Activated CD4-positive, CD25-positive, alpha-beta regulatory T cell treated with anti-CD3 and anti-CD28 coated beads, Interleukin-2, amount 50 U/mL, for 24 hours (primary cell): ENCODE data around the gene TSEN54.
A peak's percentile ranks its signal among the peaks of the same experiment; 100 is the strongest.

Experiments used
- ATAC-seq, 2 donors: fragments of 150-1000 bp; cut with Tn5 transposase; one replicate each; pipeline ENCODE4 v1.10.0; 2021; ENCODE audit warnings: mild to moderate bottlenecking in 1 of 2, moderate library complexity in 1 of 2

Gene TSEN54

DNA sequence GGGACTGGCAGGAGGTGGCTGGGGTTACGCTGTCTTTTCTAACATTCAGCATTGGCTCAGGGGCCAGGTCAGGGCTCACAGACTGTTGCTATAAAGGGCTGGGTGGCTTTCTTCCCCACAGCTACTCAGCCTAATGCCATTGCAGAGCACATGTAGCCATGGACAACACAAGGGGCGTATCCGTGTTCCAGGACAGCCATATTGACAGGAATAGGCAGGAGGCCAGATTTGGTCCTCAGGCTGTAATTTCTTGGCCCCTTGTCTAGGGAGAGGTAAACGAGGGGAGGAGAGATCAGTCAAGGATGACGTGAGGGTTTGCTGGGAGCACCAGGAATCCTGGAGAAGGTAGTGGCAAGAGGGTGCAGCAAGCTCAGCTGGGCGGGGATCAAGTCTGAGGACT, 50.1 kb downstream of the TSEN54 start:
- no peak for ATAC-seq

- no peak for ATAC-seq
These were observed 50.5 kb downstream of the TSEN54 start for GRCh38 chr17:75566834-75567233.

DNA sequence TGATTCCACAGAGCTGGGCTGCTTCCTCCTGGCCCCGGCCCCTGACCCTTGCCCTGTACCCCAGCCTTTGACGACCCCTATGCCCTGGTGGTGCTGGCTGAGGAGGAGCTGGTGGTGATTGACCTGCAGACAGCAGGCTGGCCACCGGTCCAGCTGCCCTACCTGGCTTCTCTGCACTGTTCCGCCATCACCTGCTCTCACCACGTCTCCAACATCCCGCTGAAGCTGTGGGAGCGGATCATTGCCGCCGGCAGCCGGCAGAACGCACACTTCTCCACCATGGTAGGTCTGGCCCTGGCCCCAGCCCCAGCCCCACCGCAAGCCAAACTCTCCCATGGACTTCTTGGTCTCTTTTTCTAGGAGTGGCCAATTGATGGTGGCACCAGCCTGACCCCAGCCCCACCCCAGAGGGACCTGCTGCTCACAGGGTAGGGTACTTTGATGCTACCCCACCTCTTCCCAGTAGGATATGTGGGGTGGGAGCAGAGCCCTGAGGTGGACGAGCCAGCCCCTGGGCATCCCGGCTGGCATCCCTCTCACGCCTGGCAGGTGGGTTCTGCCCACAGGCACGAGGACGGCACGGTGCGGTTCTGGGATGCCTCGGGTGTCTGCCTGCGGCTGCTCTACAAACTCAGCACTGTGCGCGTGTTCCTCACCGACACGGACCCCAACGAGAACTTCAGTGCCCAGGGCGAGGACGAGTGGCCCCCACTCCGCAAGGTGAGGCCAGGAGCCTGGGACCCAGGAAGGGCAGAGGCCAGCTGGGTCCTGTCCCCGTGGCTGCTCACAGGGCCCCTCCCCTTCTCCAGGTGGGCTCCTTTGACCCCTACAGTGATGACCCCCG, 52.3 kb downstream of the TSEN54 start:
- no peak for ATAC-seq

GRCh38 chr17:75570034-75570676, 53.8 kb downstream of the TSEN54 start:
- no peak for ATAC-seq

- no peak for ATAC-seq
These were observed 54.4 kb downstream of the TSEN54 start for GRCh38 chr17:75570772-75571171.

- ATAC-seq: peak; percentile 51 to 59
These were observed 55.0 kb downstream of the TSEN54 start for GRCh38 chr17:75571197-75571884.

DNA sequence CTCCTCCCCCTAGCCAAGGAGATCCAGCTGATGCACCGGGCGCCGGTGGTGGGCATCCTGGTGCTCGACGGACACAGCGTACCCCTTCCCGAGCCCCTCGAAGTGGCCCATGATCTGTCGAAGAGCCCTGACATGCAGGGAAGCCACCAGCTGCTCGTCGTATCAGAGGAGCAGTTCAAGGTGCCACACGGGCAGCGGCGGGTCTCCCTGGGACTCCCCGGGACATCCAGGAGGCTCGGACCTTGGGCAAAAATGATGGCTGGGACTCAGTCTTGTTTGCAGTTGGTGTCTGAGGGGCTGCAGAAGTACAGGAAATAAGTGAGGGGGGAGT, 55.5 kb downstream of the TSEN54 start:
- ATAC-seq: no peak

DNA sequence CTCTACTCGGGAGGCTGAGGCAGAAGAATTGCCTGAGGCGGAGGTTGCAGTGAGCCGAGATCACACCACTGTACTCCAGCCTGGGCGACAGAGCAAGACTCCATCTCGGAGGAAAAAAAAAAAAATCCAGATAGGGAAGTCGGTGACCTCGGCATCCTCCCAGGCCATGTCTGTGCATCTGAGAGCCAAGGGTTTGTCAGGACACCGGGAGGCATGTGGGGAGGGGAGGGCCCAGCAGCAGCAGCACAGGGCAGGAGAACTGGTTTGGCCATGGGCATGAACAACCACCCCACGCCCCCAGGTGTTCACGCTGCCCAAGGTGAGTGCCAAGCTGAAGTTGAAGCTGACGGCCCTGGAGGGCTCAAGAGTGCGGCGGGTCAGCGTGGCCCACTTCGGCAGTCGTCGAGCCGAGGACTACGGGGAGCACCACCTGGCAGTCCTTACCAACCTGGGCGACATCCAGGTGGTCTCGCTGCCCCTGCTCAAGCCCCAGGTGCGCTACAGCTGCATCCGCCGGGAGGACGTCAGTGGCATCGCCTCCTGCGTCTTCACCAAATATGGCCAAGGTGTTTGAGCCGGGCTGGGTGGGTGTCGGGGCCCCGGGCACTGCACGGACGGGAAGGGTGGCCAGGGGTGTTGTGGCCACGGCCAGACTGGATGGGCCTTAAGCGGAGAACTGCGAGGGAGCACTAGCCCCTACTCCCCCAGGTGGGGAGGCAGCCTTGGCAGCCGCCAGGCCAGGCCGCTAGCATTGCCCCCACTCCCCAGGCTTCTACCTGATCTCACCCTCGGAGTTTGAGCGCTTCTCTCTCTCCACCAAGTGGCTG, 56.6 kb downstream of the TSEN54 start:
- ATAC-seq: no peak

- no peak for ATAC-seq
These were observed 57.2 kb downstream of the TSEN54 start for GRCh38 chr17:75573540-75573957.

DNA sequence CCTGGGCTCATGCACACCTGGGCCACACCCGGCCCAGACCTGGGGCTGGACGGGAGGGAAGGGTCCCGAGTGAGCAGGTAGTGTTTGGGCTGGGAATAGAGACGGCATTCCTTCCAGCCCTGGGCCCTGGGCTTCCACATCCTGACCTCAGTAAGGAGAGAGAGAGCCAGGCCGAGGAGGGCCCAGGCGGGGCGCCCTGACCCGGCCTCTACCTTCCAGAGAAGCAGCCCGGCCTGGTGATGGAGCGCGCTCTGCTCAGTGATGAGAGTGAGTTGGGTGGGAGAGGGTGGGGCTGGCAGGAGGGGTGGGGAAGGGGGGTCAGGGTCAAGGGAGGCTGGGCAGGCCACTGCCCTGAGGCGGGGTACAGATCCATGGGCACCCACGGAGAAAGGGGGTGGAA, 57.7 kb downstream of the TSEN54 start:
- no peak for ATAC-seq
